22Rv1 (cell line): Measurements from ENCODE around the gene EFCAB13.

ENCODE experiments used
- CTCF ChIP-seq: fragments of 450-650 bp; IDR thresholded peaks from 2 replicates; pipeline ENCODE4 v1.5.1; 2017; ENCODE audit warnings: mild to moderate bottlenecking
- ZFX ChIP-seq: fragments of 450-650 bp; IDR thresholded peaks from 2 replicates; pipeline ENCODE4 v1.6.1; 2017; ENCODE audit warnings: antibody characterized with exemption, borderline replicate concordance

GRCh38 chr17:47367257-47367656 lies 43.5 kb downstream of the EFCAB13 start:
- no peak for TF ChIP-seq CTCF
- no peak for TF ChIP-seq ZFX
